Measurements from ENCODE around the gene CFAP46.
"Not testable (repeated sequence)": the region's sequence is repeated elsewhere in the genome, so short reads cannot be mapped to it uniquely, and the experiment has no call there.

The CFAP46 gene

GRCh38 chr10:132934953-132935352 is 7.4 kb downstream of the CFAP46 start:
- no peak for DNase-seq (ENCODE audit: low spot score)
- no peak overlapping the region for H3K27ac ChIP-seq
- no peak for TF ChIP-seq CTCF (conservative IDR thresholded peaks at IDR 0.05; ENCODE audit: low read depth)
- POLR2A ChIA-PET (ENCODE audit: low non-redundant PET), result no interaction called here
- CTCF ChIA-PET, result no interaction called here

GRCh38 chr10:132933308-132934042 is 8.9 kb downstream of the CFAP46 start:
- POLR2A ChIA-PET (ENCODE audit: low non-redundant PET), result no interaction called here
- DNase-seq (ENCODE audit: low spot score), result no peak
- H3K27ac ChIP-seq, result no peak overlapping the region
- TF ChIP-seq CTCF (conservative IDR thresholded peaks at IDR 0.05; ENCODE audit: low read depth), result no peak
- CTCF ChIA-PET, result interaction anchor here (0.6 kb wide), 1 partner anchor 183 kb away, joined by 3 read pairs; no protein-coding TSS in a partner anchor

- no peak overlapping the region for H3K27ac ChIP-seq
- ChIA-PET CTCF (no interaction called here), POLR2A (ENCODE audit: low non-redundant PET) (no interaction called here)
- no peak for DNase-seq (ENCODE audit: low spot score)
- TF ChIP-seq CTCF (conservative IDR thresholded peaks at IDR 0.05; ENCODE audit: low read depth), result no peak
These were observed 9.7 kb downstream of the CFAP46 start for GRCh38 chr10:132932461-132933307.

GRCh38 chr10:132931258-132932250 is 10.8 kb downstream of the CFAP46 start:
- POLR2A ChIA-PET (ENCODE audit: low non-redundant PET); H3K27ac ChIP-seq; DNase-seq (ENCODE audit: low spot score); CTCF ChIA-PET: not testable (repeated sequence)

- DNase-seq (ENCODE audit: low spot score); CTCF ChIA-PET; H3K27ac ChIP-seq; POLR2A ChIA-PET (ENCODE audit: low non-redundant PET): not testable (repeated sequence)
These were observed 11.7 kb downstream of the CFAP46 start for GRCh38 chr10:132930701-132931100.

GRCh38 chr10:132929953-132930548 is 12.3 kb downstream of the CFAP46 start:
- ChIA-PET CTCF (no interaction called here), POLR2A (ENCODE audit: low non-redundant PET) (no interaction called here)
- no peak for DNase-seq (ENCODE audit: low spot score)
- TF ChIP-seq CTCF (conservative IDR thresholded peaks at IDR 0.05; ENCODE audit: low read depth), result no peak
- no peak overlapping the region for H3K27ac ChIP-seq

GRCh38 chr10:132929480-132929879 is 12.9 kb downstream of the CFAP46 start:
- ChIA-PET POLR2A (ENCODE audit: low non-redundant PET) (no interaction called here), CTCF (no interaction called here)
- H3K27ac ChIP-seq, result no peak overlapping the region
- no peak for TF ChIP-seq CTCF (conservative IDR thresholded peaks at IDR 0.05; ENCODE audit: low read depth)
- no peak for DNase-seq (ENCODE audit: low spot score)
